ENCODE data around the gene SHANK2. TPM values are rescaled to one million over a fixed set of nuclear protein-coding genes. Genes with fewer than 3 reads are reported as not detected.

Gene SHANK2
- total and polyA plus RNA-seq, 2 experiments from 2014 or later = 0.83 TPM; not detected in 1

GRCh38 chr11:71249301-71249700 is 3.1 kb downstream of the SHANK2 start:
- no peak overlapping the region for H3K4me3 ChIP-seq
- no peak for DNase-seq (ENCODE audit: low read depth in 1 of 2, low spot score in 1 of 2)
- H3K27me3 ChIP-seq = peaks cover 69% of the 10 kb centered on the region

DNA sequence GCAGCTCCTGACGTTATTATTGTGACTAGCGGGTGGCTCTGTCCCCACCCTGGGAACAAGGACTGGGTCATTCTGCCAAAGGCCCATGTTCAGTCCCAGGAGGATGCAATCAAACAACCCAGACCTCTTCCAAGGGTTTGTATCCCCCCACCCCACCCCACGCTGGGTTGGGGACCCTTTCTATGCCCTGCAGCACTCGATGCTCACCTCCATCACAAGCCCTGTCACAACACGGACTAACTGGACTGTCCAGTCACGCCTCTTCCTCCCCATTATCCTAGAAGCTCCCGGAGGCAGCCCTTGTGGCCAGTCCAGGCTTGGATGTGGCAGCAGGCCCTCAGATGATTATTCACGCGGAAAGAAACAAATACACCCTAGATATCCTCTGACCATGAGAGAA is 3.7 kb downstream of the SHANK2 start:
- DNase-seq (ENCODE audit: low read depth in 1 of 2, low spot score in 1 of 2) = no peak
- TF ChIP-seq CTCF (IDR thresholded peaks at IDR 0.05; ENCODE audit: low read depth, low read length) = no peak
- no peak overlapping the region for H3K4me3 ChIP-seq
- H3K27ac ChIP-seq = no peak overlapping the region
- H3K27me3 ChIP-seq = peaks cover 62% of the 10 kb centered on the region
- H3K36me3 ChIP-seq = no peaks in the 10 kb centered on the region
- H3K4me1 ChIP-seq (ENCODE audit: low read depth) = no peaks in the 10 kb centered on the region
- no peaks in the 10 kb centered on the region for H3K9me3 ChIP-seq (ENCODE audit: low read depth)

More at GRCh38 chr11:71249301-71249700, 3.1 kb downstream of the SHANK2 start:
- Histone ChIP-seq H3K9me3 (ENCODE audit: low read depth) (no peaks in the 10 kb centered on the region), H3K36me3 (no peaks in the 10 kb centered on the region), H3K4me1 (ENCODE audit: low read depth) (no peaks in the 10 kb centered on the region), H3K27ac (no peak overlapping the region)
- TF ChIP-seq CTCF (IDR thresholded peaks at IDR 0.05; ENCODE audit: low read depth, low read length) = no peak

GRCh38 chr11:71248251-71248570 is 4.2 kb downstream of the SHANK2 start:
- Histone ChIP-seq H3K4me3 (no peak overlapping the region), H3K27ac (no peak overlapping the region), H3K36me3 (no peaks in the 10 kb centered on the region), H3K4me1 (ENCODE audit: low read depth) (no peaks in the 10 kb centered on the region), H3K27me3 (peaks cover 58% of the 10 kb centered on the region), H3K9me3 (ENCODE audit: low read depth) (no peaks in the 10 kb centered on the region)
- TF ChIP-seq CTCF (IDR thresholded peaks at IDR 0.05; ENCODE audit: low read depth, low read length) = no peak
- DNase-seq (ENCODE audit: low read depth in 1 of 2, low spot score in 1 of 2) = no peak

- Histone ChIP-seq H3K36me3 (no peaks in the 10 kb centered on the region), H3K9me3 (ENCODE audit: low read depth) (no peaks in the 10 kb centered on the region), H3K4me3 (no peak overlapping the region), H3K27me3 (peaks cover 53% of the 10 kb centered on the region), H3K27ac (no peak overlapping the region), H3K4me1 (ENCODE audit: low read depth) (no peaks in the 10 kb centered on the region)
- TF ChIP-seq CTCF (IDR thresholded peaks at IDR 0.05; ENCODE audit: low read depth, low read length) = no peak
- no peak for DNase-seq (ENCODE audit: low read depth in 1 of 2, low spot score in 1 of 2)
These were observed 4.7 kb downstream of the SHANK2 start for GRCh38 chr11:71247551-71248250.

DNA sequence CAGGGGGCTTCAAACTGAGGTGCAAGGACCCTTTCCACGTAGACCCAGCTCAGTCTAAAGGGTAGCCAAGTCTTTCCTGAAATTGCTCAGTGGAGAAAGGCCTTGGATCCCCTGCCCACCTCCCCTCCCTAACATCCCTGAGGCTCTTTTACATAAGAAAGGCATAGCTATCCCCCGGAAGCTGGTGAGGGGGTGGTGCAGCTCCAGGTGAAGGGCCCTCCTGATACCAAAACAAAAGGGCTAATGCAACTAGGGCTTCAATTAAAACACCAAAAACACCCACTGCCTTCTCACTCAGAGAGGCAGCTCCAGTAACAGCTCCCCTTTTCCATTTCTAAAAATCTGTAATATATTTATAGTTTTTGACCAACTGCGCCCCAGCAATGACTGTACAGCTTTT is 5.8 kb downstream of the SHANK2 start:
- peaks cover 41% of the 10 kb centered on the region for H3K27me3 ChIP-seq
- H3K9me3 ChIP-seq (ENCODE audit: low read depth) = no peaks in the 10 kb centered on the region
- H3K27ac ChIP-seq = no peak overlapping the region
- no peaks in the 10 kb centered on the region for H3K36me3 ChIP-seq
- no peak for TF ChIP-seq CTCF (IDR thresholded peaks at IDR 0.05; ENCODE audit: low read depth, low read length)
- no peak overlapping the region for H3K4me3 ChIP-seq
- no peaks in the 10 kb centered on the region for H3K4me1 ChIP-seq (ENCODE audit: low read depth)
- DNase-seq (ENCODE audit: low read depth in 1 of 2, low spot score in 1 of 2) = no peak
